ENCODE data around the gene GTSE1. TPM values are rescaled to one million over a fixed set of nuclear protein-coding genes. Genes with fewer than 3 reads are reported as not detected.

Gene GTSE1
- total RNA-seq, 1 experiment from 2014 or later, result 55.1 TPM

GRCh38 chr22:46326066-46326680 is 29.5 kb downstream of the GTSE1 start:
- H3K4me1 Mint-ChIP-seq (ENCODE audit: low read depth, unreplicated experiment), result no peaks in the 10 kb centered on the region
- no TSS peak for BruUV-seq (replicated peaks)
- H3K9me3 ChIP-seq, result no peaks in the 10 kb centered on the region
- DNase-seq, result no peak
- no peak overlapping the region for H3K27ac Mint-ChIP-seq (ENCODE audit: unreplicated experiment)
- CTCF ChIA-PET, result no interaction called here
- no peaks in the 10 kb centered on the region for H3K27me3 Mint-ChIP-seq (ENCODE audit: insufficient read depth, unreplicated experiment)
- no peaks in the 10 kb centered on the region for H3K9me3 Mint-ChIP-seq (ENCODE audit: unreplicated experiment)
- TF ChIP-seq, protein P1, sequence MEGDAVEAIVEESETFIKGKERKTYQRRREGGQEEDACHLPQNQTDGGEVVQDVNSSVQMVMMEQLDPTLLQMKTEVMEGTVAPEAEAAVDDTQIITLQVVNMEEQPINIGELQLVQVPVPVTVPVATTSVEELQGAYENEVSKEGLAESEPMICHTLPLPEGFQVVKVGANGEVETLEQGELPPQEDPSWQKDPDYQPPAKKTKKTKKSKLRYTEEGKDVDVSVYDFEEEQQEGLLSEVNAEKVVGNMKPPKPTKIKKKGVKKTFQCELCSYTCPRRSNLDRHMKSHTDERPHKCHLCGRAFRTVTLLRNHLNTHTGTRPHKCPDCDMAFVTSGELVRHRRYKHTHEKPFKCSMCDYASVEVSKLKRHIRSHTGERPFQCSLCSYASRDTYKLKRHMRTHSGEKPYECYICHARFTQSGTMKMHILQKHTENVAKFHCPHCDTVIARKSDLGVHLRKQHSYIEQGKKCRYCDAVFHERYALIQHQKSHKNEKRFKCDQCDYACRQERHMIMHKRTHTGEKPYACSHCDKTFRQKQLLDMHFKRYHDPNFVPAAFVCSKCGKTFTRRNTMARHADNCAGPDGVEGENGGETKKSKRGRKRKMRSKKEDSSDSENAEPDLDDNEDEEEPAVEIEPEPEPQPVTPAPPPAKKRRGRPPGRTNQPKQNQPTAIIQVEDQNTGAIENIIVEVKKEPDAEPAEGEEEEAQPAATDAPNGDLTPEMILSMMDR (IDR thresholded peaks at IDR 0.05; ENCODE audit: insufficient read depth in 1 of 2, low read depth in 1 of 2, low read length in 1 of 2, severe bottlenecking in 1 of 2, unreplicated experiment in 1 of 2), result no peak
- H3K36me3 Mint-ChIP-seq (ENCODE audit: insufficient read depth, unreplicated experiment), result peaks cover 87% of the 10 kb centered on the region
- H3K36me3 ChIP-seq (ENCODE audit: control insufficient read depth, insufficient read depth, low read length), result peaks cover 2% of the 10 kb centered on the region; the same call in 1 of the 2 replicates
- H3K4me3 Mint-ChIP-seq (ENCODE audit: unreplicated experiment), result no peak overlapping the region
- H3K4me3 ChIP-seq (ENCODE audit: low read depth, low read length), result no peak overlapping the region
- H3K4me1 ChIP-seq, result no peaks in the 10 kb centered on the region
- POLR2A ChIA-PET, result no interaction called here
- intact Hi-C loops (cut with micrococcal nuclease; ENCODE audit: unreplicated experiment), result no loop called here
- no peaks in the 10 kb centered on the region for H3K27me3 ChIP-seq (replicated peaks; ENCODE audit: control insufficient read depth, insufficient read depth, low read length)

DNA sequence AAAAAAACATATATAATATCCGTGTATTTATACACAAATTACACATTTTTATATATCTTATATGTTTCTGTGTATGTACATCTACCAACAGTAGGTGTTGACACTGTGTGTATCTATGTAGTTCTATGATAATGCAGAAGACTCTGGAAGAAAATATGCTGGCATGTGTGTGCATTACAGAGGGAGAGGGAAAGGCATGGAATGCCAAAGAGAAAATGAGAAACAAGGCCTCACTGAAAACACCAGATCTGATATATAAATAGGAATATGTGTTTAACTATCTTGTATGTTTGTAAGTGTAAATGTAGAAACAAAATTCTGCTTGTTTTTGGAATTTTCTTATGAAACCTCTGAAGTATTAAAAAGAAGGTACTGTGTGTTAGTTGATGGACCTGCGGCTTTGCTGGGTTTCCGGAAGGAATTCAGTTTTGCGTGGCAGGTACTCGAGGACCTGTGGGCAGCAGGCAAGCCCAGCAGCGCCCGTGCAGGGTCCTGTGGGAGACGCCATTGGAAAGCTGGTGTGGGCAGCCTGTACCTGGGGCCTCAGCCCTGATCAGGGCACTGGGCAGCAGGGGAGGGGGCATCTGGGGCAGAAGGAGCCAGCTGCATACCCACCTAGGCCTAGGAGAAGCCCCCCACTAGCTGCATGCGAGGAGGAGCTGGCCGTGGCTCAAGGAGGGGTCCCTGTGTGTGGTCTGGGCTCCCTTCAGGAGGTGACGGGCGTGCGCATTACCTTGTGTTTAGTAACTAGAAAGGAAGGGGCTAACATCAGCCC is 31.2 kb downstream of the GTSE1 start:
- H3K27me3 Mint-ChIP-seq (ENCODE audit: insufficient read depth, unreplicated experiment), result no peaks in the 10 kb centered on the region
- H3K36me3 ChIP-seq (ENCODE audit: control insufficient read depth, insufficient read depth, low read length), result peaks cover 2% of the 10 kb centered on the region; the same call in 1 of the 2 replicates
- no peaks in the 10 kb centered on the region for H3K9me3 ChIP-seq
- DNase-seq, result no peak
- H3K4me1 Mint-ChIP-seq (ENCODE audit: low read depth, unreplicated experiment), result peaks cover 7% of the 10 kb centered on the region
- TF ChIP-seq, protein P1 (IDR thresholded peaks at IDR 0.05; ENCODE audit: insufficient read depth in 1 of 2, low read depth in 1 of 2, low read length in 1 of 2, severe bottlenecking in 1 of 2, unreplicated experiment in 1 of 2), result no peak
- peaks cover 85% of the 10 kb centered on the region for H3K36me3 Mint-ChIP-seq (ENCODE audit: insufficient read depth, unreplicated experiment)
- no peak overlapping the region for H3K4me3 Mint-ChIP-seq (ENCODE audit: unreplicated experiment)
- no peaks in the 10 kb centered on the region for H3K9me3 Mint-ChIP-seq (ENCODE audit: unreplicated experiment)
- intact Hi-C loops (cut with micrococcal nuclease; ENCODE audit: unreplicated experiment), result no loop called here
- H3K4me3 ChIP-seq (ENCODE audit: low read depth, low read length), result no peak overlapping the region
- POLR2A ChIA-PET, result no interaction called here
- peaks cover 9% of the 10 kb centered on the region; the same call in 1 of the 2 replicates for H3K4me1 ChIP-seq
- no peak overlapping the region for H3K27ac Mint-ChIP-seq (ENCODE audit: unreplicated experiment)
- H3K27me3 ChIP-seq (replicated peaks; ENCODE audit: control insufficient read depth, insufficient read depth, low read length), result no peaks in the 10 kb centered on the region
- BruUV-seq (replicated peaks), result no TSS peak
- CTCF ChIA-PET, result no interaction called here

DNA sequence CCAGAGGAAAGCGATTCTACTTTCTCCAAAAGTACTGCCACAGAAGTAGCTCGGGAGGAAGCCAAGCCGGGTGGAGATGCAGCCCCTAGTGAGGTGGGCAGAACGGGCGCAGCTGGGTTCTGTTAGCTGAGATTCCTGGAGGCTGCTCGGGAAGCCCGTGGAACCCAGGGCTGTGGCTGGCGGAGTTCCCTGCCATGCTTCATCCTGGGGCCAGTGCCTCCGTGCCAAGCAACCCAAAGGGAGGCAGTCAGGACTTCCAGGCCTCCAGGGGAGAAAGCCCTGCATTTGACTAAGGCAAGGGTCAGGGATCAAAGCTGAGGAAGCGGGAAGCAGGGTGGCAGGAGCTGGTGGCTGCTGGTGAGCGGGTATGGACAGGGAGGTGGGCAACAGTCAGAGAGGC is 32.1 kb downstream of the GTSE1 start:
- POLR2A ChIA-PET, result no interaction called here
- Histone ChIP-seq H3K27me3 (replicated peaks; ENCODE audit: control insufficient read depth, insufficient read depth, low read length) (no peaks in the 10 kb centered on the region), H3K4me3 (ENCODE audit: low read depth, low read length) (no peak overlapping the region), H3K36me3 (ENCODE audit: control insufficient read depth, insufficient read depth, low read length) (peaks cover 2% of the 10 kb centered on the region; the same call in 1 of the 2 replicates), H3K9me3 (no peaks in the 10 kb centered on the region), H3K4me1 (peaks cover 16% of the 10 kb centered on the region)
- intact Hi-C loops (cut with micrococcal nuclease; ENCODE audit: unreplicated experiment), result no loop called here
- H3K27ac Mint-ChIP-seq (ENCODE audit: unreplicated experiment), result no peak overlapping the region
- peaks cover 84% of the 10 kb centered on the region for H3K36me3 Mint-ChIP-seq (ENCODE audit: insufficient read depth, unreplicated experiment)
- DNase-seq, result no peak
- CTCF ChIA-PET, result interaction anchor here (0.6 kb wide), 1 partner anchor 282 kb away, joined by 3 read pairs; no protein-coding TSS in a partner anchor
- BruUV-seq (replicated peaks), result no TSS peak
- TF ChIP-seq, protein P1 (IDR thresholded peaks at IDR 0.05; ENCODE audit: insufficient read depth in 1 of 2, low read depth in 1 of 2, low read length in 1 of 2, severe bottlenecking in 1 of 2, unreplicated experiment in 1 of 2), result no peak
- H3K27me3 Mint-ChIP-seq (ENCODE audit: insufficient read depth, unreplicated experiment), result no peaks in the 10 kb centered on the region
- peaks cover 15% of the 10 kb centered on the region for H3K4me1 Mint-ChIP-seq (ENCODE audit: low read depth, unreplicated experiment)
- H3K4me3 Mint-ChIP-seq (ENCODE audit: unreplicated experiment), result no peak overlapping the region
- H3K9me3 Mint-ChIP-seq (ENCODE audit: unreplicated experiment), result no peaks in the 10 kb centered on the region
